HUES48 (cell line): ENCODE data around the gene CFI.

ENCODE experiments used
- H3K27ac ChIP-seq: one replicate; pipeline ENCODE4 v1.7.0; 2013; ENCODE audit warnings: low read depth, low read length, inconsistent platforms
- H3K27me3 ChIP-seq: 2 replicates; pipeline ENCODE4 v1.6.1; 2013; ENCODE audit warnings: mild to moderate bottlenecking, low read length; ENCODE audit not compliant: control insufficient read depth, insufficient read depth
- H3K36me3 ChIP-seq: 2 replicates; pipeline ENCODE4 v1.6.1; 2013; ENCODE audit warnings: low read length; ENCODE audit not compliant: control insufficient read depth, insufficient read depth
- H3K4me1 ChIP-seq: 2 replicates; pipeline ENCODE4 v1.6.1; 2013; ENCODE audit warnings: mild to moderate bottlenecking, low read length; ENCODE audit not compliant: control insufficient read depth, insufficient read depth
- H3K4me3 ChIP-seq: 2 replicates; pipeline ENCODE4 v1.5.1; 2013; ENCODE audit warnings: mild to moderate bottlenecking, low read depth, low read length
- H3K9ac ChIP-seq: 2 replicates; pipeline ENCODE4 v1.6.1; 2013; ENCODE audit warnings: mild to moderate bottlenecking, low read depth, low read length, moderate library complexity
- H3K9me3 ChIP-seq: 2 replicates; pipeline ENCODE4 v1.6.1; 2013; ENCODE audit warnings: low read length; ENCODE audit not compliant: control insufficient read depth, insufficient read depth

CFI gene

GRCh38 chr4:109801895-109802319 lies at the start of gene CFI:
Gene CFI (minus strand): TSS chr4:109801999. CDS start chr4:109801971, 28 bp downstream.
- H3K4me1 ChIP-seq: no peaks in the 10 kb centered on the region
- no peaks in the 10 kb centered on the region for H3K9me3 ChIP-seq
- no peak within 1 kb of the TSS for H3K9ac ChIP-seq
- no peak within 1 kb of the TSS for H3K4me3 ChIP-seq
- no peak within 1 kb of the TSS for H3K27ac ChIP-seq
- no peaks in the 10 kb centered on the region for H3K27me3 ChIP-seq
- no peaks in the 10 kb centered on the region for H3K36me3 ChIP-seq

DNA sequence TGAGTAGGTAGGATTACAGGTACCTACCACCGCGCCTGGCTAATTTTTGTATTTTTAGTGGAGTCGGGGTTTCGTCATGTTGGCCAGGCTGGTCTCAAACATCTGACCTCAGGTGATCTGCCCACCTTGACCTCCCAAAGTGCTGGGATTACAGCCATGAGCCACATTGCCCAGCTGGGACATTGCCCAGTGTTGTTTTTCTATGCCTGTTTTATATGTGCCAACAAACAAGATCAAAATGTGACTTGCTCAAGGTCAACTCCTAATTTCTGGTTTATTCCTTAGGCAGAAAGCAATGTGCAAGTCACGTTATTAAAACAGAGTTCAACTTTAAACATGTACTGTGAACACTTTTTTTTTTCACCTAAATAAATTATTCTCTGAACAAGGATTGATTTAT lies 48.8 kb upstream of the CFI start:
- Histone ChIP-seq H3K4me1 (0 out of 2 replicates have a peak, but pooled peaks cover 3% of the 10 kb centered on the region), H3K9me3 (no peaks in the 10 kb centered on the region), H3K9ac (no peak overlapping the region), H3K27me3 (no peaks in the 10 kb centered on the region), H3K4me3 (no peak overlapping the region), H3K27ac (no peak overlapping the region), H3K36me3 (no peaks in the 10 kb centered on the region)

DNA sequence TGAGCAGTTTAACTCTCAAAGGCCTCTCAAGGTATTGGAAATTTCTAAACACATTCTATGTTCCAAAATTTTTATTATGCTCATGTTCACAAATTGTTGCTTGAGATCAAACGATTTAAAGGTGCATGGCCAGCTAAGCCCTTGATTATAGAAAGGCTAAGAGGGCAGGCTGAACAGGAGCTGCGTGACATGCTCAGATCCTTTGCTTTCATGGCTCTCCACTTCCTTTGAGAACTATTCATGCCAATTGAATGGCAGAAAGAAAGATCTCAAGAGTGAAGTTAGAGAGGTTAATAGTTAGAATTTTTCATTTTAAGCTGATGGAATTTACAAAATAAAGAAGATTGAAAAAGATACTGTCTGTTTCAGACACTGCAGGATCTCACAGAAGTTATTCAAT lies 46.7 kb upstream of the CFI start:
- no peak overlapping the region for H3K9ac ChIP-seq
- 0 out of 2 replicates have a peak, but pooled peaks cover 3% of the 10 kb centered on the region for H3K4me1 ChIP-seq
- no peak overlapping the region for H3K27ac ChIP-seq
- no peak overlapping the region for H3K4me3 ChIP-seq
- H3K9me3 ChIP-seq: no peaks in the 10 kb centered on the region
- H3K27me3 ChIP-seq: no peaks in the 10 kb centered on the region
- H3K36me3 ChIP-seq: no peaks in the 10 kb centered on the region

- Histone ChIP-seq H3K27ac (no peak within 1 kb of the TSS), H3K27me3 (no peaks in the 10 kb centered on the region), H3K9ac (no peak within 1 kb of the TSS), H3K9me3 (no peaks in the 10 kb centered on the region), H3K4me3 (no peak within 1 kb of the TSS), H3K4me1 (0 out of 2 replicates have a peak, but pooled peaks cover 3% of the 10 kb centered on the region), H3K36me3 (no peaks in the 10 kb centered on the region)
Measured at GRCh38 chr4:109847896-109848442, 46.2 kb upstream of the CFI start, which contains the start of gene LRIT3. Gene LRIT3 (plus strand): TSS chr4:109848107. CDS start chr4:109848202, 95 bp downstream.

GRCh38 chr4:109846395-109847098 lies 44.7 kb upstream of the CFI start:
- Histone ChIP-seq H3K27me3 (no peaks in the 10 kb centered on the region), H3K4me1 (0 out of 2 replicates have a peak, but pooled peaks cover 3% of the 10 kb centered on the region), H3K4me3 (no peak overlapping the region), H3K9ac (no peak overlapping the region), H3K27ac (no peak overlapping the region), H3K9me3 (no peaks in the 10 kb centered on the region), H3K36me3 (no peaks in the 10 kb centered on the region)

DNA sequence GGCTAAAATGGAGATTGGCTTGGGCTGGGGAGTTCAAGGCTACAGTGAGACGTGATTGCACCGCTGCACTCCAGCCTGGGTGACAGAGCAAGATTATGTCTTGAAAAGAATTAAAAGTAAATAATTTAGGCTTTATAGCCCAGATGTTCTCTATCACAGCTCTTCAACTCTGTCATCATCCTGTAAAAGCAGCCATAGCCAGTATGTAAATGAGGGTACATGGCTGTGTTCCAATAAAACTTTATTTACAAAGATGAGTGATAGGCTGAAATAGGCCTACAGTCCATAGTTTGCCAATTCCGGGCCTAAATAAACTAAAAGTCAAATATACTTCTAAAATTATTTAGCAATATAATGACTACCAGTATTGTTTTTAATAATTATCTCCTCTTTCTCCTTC lies 35.2 kb upstream of the CFI start:
- H3K27ac ChIP-seq: no peak overlapping the region
- no peaks in the 10 kb centered on the region for H3K9me3 ChIP-seq
- no peak overlapping the region for H3K4me3 ChIP-seq
- H3K27me3 ChIP-seq: no peaks in the 10 kb centered on the region
- H3K4me1 ChIP-seq: no peaks in the 10 kb centered on the region
- H3K36me3 ChIP-seq: no peaks in the 10 kb centered on the region
- no peak overlapping the region for H3K9ac ChIP-seq

DNA sequence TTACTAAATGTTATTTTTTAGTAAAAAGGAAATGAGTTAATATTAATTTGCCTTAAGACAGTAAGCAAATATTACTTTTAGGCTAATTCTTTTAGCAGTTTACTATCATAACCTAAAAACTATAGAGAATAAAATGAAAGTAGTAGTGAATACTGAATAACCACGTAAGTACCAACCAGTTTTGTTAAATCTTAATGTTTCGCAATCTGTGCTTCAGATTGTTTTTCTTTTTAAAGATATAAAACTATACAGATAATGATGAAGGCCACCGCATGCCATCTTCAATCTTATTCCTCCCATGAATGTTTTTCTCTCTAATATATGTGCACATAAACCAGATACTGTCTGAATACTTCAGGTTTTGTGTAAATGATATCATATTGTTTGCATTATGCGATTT lies 32.0 kb upstream of the CFI start:
- no peak overlapping the region for H3K27ac ChIP-seq
- H3K27me3 ChIP-seq: no peaks in the 10 kb centered on the region
- no peak overlapping the region for H3K4me3 ChIP-seq
- no peaks in the 10 kb centered on the region for H3K9me3 ChIP-seq
- H3K9ac ChIP-seq: no peak overlapping the region
- no peaks in the 10 kb centered on the region for H3K36me3 ChIP-seq
- H3K4me1 ChIP-seq: no peaks in the 10 kb centered on the region

DNA sequence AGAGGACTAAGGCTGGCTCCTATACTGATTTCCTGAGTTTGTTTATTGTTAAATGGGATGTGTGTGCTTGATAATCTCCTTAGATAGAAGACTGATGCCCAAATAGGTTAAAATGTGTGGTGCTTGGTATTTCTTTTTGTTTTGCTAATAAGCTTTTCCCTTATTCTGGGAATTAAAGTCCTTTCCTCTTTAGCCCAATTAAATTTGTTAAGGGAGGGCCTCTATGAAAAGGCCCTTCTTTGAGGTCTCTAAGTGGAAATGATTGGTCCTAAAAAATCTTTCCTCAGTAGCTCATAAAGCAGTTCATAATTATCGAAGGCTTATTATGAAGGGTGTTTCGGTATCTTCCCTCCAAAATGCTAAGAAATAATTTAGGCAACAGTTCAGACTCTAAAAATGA lies 25.9 kb upstream of the CFI start, which contains the start of gene RRH:
Gene RRH (plus strand): TSS at position 301 of the 400 bp plus-strand sequence. CDS start 56 bp downstream, at position 357.
- Histone ChIP-seq H3K27ac (no peak within 1 kb of the TSS), H3K9ac (no peak within 1 kb of the TSS), H3K4me3 (no peak within 1 kb of the TSS), H3K36me3 (peaks cover 38% of the 10 kb centered on the region), H3K4me1 (no peaks in the 10 kb centered on the region), H3K27me3 (no peaks in the 10 kb centered on the region), H3K9me3 (no peaks in the 10 kb centered on the region)

GRCh38 chr4:109826719-109827118 lies 24.9 kb upstream of the CFI start:
- Histone ChIP-seq H3K9me3 (no peaks in the 10 kb centered on the region), H3K4me3 (no peak overlapping the region), H3K4me1 (no peaks in the 10 kb centered on the region), H3K27me3 (no peaks in the 10 kb centered on the region), H3K9ac (no peak overlapping the region), H3K36me3 (peaks cover 47% of the 10 kb centered on the region), H3K27ac (no peak overlapping the region)

DNA sequence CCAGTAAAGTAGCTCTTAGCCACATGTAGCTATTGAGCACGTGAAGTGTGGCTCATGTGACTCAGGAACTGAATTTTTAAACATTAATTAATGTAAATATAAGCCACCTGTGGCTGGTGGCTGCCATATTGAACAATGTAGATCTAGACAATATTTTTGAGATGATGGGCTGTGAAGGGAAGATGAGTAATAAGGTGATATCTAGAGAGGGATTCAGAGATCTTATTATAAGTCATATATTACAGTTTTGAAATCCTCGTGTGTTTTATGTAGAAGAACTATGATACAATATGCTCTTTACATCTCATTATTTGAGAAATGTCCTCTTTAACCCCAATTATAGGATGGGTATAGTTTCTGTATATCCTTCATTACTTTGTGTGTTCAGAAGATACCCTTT lies 19.4 kb upstream of the CFI start:
- Histone ChIP-seq H3K9me3 (no peaks in the 10 kb centered on the region), H3K27me3 (no peaks in the 10 kb centered on the region), H3K9ac (no peak overlapping the region), H3K4me1 (peaks cover 7% of the 10 kb centered on the region; the same call in 1 of the 2 replicates), H3K27ac (no peak overlapping the region), H3K4me3 (no peak overlapping the region), H3K36me3 (peaks cover 85% of the 10 kb centered on the region)

DNA sequence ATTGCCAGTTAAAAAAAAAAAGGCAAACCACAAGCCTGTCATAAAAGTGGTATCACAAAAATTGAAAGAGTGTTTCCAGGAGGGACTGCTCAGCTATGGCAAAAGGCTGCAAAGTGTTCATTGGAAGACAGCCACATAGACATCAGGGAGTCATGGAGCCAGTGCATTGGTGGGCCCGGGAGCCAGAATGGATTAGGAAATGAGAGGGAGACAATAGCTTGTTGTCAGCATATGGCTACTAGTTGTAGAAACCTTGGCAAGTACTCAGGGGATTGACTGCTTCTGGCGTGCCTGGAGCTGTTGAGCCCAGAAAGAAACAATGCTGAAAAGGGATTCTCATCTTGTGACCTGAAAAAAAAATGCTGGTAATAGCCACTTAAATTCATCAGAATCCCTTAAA lies 18.8 kb upstream of the CFI start:
- Histone ChIP-seq H3K4me1 (peaks cover 7% of the 10 kb centered on the region; the same call in 1 of the 2 replicates), H3K36me3 (peaks cover 84% of the 10 kb centered on the region), H3K9ac (no peak overlapping the region), H3K27me3 (no peaks in the 10 kb centered on the region), H3K9me3 (no peaks in the 10 kb centered on the region), H3K27ac (no peak overlapping the region), H3K4me3 (no peak overlapping the region)
